Fibroblast of lung (primary cell): ENCODE measurements around the gene RAB1A.

Source experiments
- CTCF ChIP-seq, 2 donors: IDR thresholded peaks in 1 of 2; conservative IDR thresholded peaks in 1 of 2; 1 replicate in 1 of 2; 2 replicates in 1 of 2; pipeline ENCODE4 v1.5.1; 2011 to 2012; ENCODE audit warnings: low read length in 2 of 2, control low read depth in 1 of 2, inconsistent platforms in 1 of 2, low read depth in 1 of 2, mild to moderate bottlenecking in 1 of 2
- EZH2 ChIP-seq: IDR thresholded peaks from 2 replicates; pipeline ENCODE4 v1.5.1; 2012; ENCODE audit warnings: low read length, control low read depth, mild to moderate bottlenecking; ENCODE audit errors: missing control alignments

- no peak for TF ChIP-seq CTCF (conservative IDR thresholded peaks at IDR 0.05 in 1 of 2, IDR thresholded peaks at IDR 0.05 in 1 of 2; ENCODE audit: low read depth in 1 of 2, low read length in 2 of 2)
- TF ChIP-seq EZH2, result no peak
These were observed 7.4 kb upstream of the RAB1A start for GRCh38 chr2:65137197-65137775.
